Heart left ventricle (tissue), 16 donors: ENCODE measurements around the gene CLIP2. TPM values are rescaled to one million over a fixed set of nuclear protein-coding genes. Genes with fewer than 3 reads are reported as not detected.
"Not testable (repeated sequence)": the region's sequence is repeated elsewhere in the genome, so short reads cannot be mapped to it uniquely, and the experiment has no call there.

Experiments
- ATAC-seq, 4 donors: fragments of 200-7000 bp; cut with Tn5 transposase; one replicate each; pipeline ENCODE4 v1.9.1; 2020 to 2022; ENCODE audit warnings: moderate library complexity in 4 of 4, mild to moderate bottlenecking in 3 of 4, moderate number of reproducible peaks in 1 of 4
- DNase-seq, 5 donors: peaks; one replicate each; pipeline ENCODE4 v3.0.0-alpha.2; 2020
- H3K27ac ChIP-seq, 12 donors: fragments of 200-600 bp; sonication (generic) in 4 of 12; one replicate each; pipeline versions ENCODE4 v1.5.0 to v1.8.0; 2016 to 2022; ENCODE audit warnings: mild to moderate bottlenecking in 2 of 12
- H3K27me3 ChIP-seq, 9 donors: fragments of 200-600 bp; sonication (generic) in 2 of 9; one replicate each; pipeline versions ENCODE4 v1.5.1 to v1.8.0; 2016 to 2022; ENCODE audit warnings: mild to moderate bottlenecking in 3 of 9
- H3K36me3 ChIP-seq, 9 donors: fragments of 200-600 bp; sonication (generic) in 2 of 9; one replicate each; pipeline versions ENCODE4 v1.5.0 to v1.8.0; 2018 to 2022; ENCODE audit warnings: mild to moderate bottlenecking in 2 of 9
- H3K4me1 ChIP-seq, 12 donors: fragments of 200-600 bp; sonication (generic) in 4 of 12; one replicate each; pipeline versions ENCODE4 v1.5.0 to v1.8.0; 2016 to 2022; ENCODE audit warnings: mild to moderate bottlenecking in 3 of 12
- H3K4me3 ChIP-seq, 12 donors: fragments of 200-600 bp; sonication (generic) in 4 of 12; one replicate each; pipeline versions ENCODE4 v1.5.0 to v1.8.0; 2017 to 2022; ENCODE audit warnings: mild to moderate bottlenecking in 9 of 12, moderate library complexity in 4 of 12
- H3K9me3 ChIP-seq, 12 donors: fragments of 200-600 bp; sonication (generic) in 4 of 12; one replicate each; pipeline versions ENCODE4 v1.5.0 to v1.8.0; 2016 to 2022; ENCODE audit warnings: mild to moderate bottlenecking in 1 of 12
- POLR2A ChIP-seq, 2 donors: fragments of 450-650 bp; IDR thresholded peaks; one replicate each; pipeline ENCODE4 v1.6.1; 2017; ENCODE audit warnings: antibody characterized with exemption in 2 of 2, mild to moderate bottlenecking in 2 of 2, moderate library complexity in 2 of 2
- WGBS, 4 donors: extraction: QIAGEN DNeasy Blood & Tissue Kit in 2 of 4; methylation state at CpG; one replicate each; pipeline versions ENCODE4 v1.1.5 to v1.1.7; 2013 to 2018; 5-methylcytosine and 5-hydroxymethylcytosine counted together
- intact Hi-C, 10 donors: fragments of 100-400 bp; cut with DNase I; formaldehyde crosslinking; loops; one replicate each; pipeline versions ENCODE4 v1.11.1 to v1.14.2; 2022
- polyA plus RNA-seq, 2 donors: library from polyadenylated mRNA; stranded (reverse); fragments of 200-250 nt; gene quantifications; one replicate each; pipeline ENCODE4 v1.2.3, GENCODE V29; 2013
- total RNA-seq, 9 donors: library from RNA; depleted of rRNA in 2 of 9; stranded (reverse); fragments of >200 nt in 2 of 9; fragmentation: NEBNext Ultra II Directional in 3 of 9; extraction: Animal tissue kit (Norgen Biotek cat#: 25700) in 3 of 9; gene quantifications; one replicate each; pipeline versions ENCODE4 v1.1.0 to v1.2.4, GENCODE V29; 2016 to 2023
- TF ChIP-seq, protein P1 (sequence below), 12 donors: fragments of 200-600 bp; sonication (generic) in 4 of 12; IDR thresholded peaks; one replicate each; pipeline versions ENCODE4 v1.5.0 to v1.8.0; 2018 to 2022; ENCODE audit warnings: antibody characterized with exemption in 12 of 12, mild to moderate bottlenecking in 5 of 12
- donor health status: ischemic (EF 13 %, LVEDD 7.1; RV severe dilation, severe dysfunction).
- donor health status: healthy with polysubstance abuse.
- donor health status: DM: no; HTN: yes; CAD: no.
- donor health status: DM: no; HTN: no; CAD: no.
- donor health status: ischemic (EF 25% LVEDD 6.9; RV normal size, moderate dysfunction).
- donor health status: ischemic (EF 25% LVEDD 5.7; RV mildly dilated, moderate dysfunction).
- donor health status: healthy.
- donor health status: DM: yes; HTN: yes; CAD: no.
- donor health status: ischemic (EF 35%, LVEDD 5.7; RV mildly dilated, moderate dysfunction).
- donor health status: nonischemic (EF 11% LVEDD 7.7; RV severe dilation, severe dysfunction).
- donor health status: DM: yes; HTN: yes; CAD: no.
- donor health status: PGD.
- donor health status: ischemic (EF 29% LVEDD 5.4; RV normal size, mild dysfunction).
- donor health status: nonischemic (EF 23%, LVEDD 6.1; RV moderate dilation, normal function).

Gene CLIP2
- total and polyA plus RNA-seq, 11 donors, result 4.2 to 17.7 (median 9.0) TPM

DNA sequence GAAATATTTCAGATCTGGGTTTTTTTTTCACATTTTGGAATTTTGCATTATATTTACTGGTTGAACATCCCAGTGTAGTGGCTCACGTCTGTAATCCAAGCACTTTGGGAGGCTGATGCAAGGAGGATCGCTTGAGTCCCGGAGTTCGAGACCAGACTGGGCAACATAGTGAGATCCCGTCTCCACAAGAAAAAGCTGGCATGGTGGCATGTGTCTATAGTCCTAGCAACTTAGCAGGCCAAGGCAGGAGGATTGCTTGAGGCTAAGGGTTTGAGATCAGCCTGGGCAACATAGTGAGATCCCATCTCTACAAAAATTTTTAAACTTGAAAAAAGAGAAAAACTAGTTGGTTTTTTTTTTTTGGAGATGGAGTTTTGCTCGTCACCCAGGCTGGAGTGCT is 41.1 kb upstream of the CLIP2 start:
- no peak overlapping the region for H3K27ac ChIP-seq
- DNase-seq (no peak), ATAC-seq (no peak)
- TF ChIP-seq, protein P1, sequence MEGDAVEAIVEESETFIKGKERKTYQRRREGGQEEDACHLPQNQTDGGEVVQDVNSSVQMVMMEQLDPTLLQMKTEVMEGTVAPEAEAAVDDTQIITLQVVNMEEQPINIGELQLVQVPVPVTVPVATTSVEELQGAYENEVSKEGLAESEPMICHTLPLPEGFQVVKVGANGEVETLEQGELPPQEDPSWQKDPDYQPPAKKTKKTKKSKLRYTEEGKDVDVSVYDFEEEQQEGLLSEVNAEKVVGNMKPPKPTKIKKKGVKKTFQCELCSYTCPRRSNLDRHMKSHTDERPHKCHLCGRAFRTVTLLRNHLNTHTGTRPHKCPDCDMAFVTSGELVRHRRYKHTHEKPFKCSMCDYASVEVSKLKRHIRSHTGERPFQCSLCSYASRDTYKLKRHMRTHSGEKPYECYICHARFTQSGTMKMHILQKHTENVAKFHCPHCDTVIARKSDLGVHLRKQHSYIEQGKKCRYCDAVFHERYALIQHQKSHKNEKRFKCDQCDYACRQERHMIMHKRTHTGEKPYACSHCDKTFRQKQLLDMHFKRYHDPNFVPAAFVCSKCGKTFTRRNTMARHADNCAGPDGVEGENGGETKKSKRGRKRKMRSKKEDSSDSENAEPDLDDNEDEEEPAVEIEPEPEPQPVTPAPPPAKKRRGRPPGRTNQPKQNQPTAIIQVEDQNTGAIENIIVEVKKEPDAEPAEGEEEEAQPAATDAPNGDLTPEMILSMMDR (IDR thresholded peaks at IDR 0.05), result no peak
- no peaks in the 10 kb centered on the region for H3K9me3 ChIP-seq
- H3K4me1 ChIP-seq, result peaks cover 0 to 5% (median under 1%) of the 10 kb centered on the region in 12 donors
- no peaks in the 10 kb centered on the region for H3K27me3 ChIP-seq
- WGBS, 4 donors, result 91 to 98% (median 96%) methylated on average over 6 of the region's 6 CpGs
- intact Hi-C loops, result no loop called here
- H3K36me3 ChIP-seq, result peaks cover 0 to 83% (median 79%) of the 10 kb centered on the region in 9 donors
- H3K4me3 ChIP-seq, result no peak overlapping the region

DNA sequence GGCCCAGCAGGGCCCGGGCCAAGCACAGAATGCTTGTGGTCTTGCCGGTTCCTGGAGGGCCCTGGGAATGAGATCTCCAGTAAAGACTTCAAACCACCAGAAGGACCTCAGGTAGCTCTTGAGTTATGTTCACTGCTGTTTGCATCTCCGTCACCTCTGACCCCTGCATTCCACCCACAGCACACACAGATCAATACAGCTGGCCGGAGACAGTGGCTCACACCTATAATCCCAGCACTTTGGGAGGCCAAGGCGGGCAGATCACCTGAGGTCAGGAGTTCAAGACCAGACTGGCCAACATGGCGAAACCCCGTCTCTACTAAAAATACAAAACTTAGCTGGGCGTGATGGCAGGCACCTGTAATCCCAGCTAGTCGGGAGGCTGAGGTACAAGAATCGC is 40.1 kb upstream of the CLIP2 start:
- WGBS, 4 donors, result 96 to 98% (median 96%) methylated on average over 10 of the region's 10 CpGs
- H3K27ac ChIP-seq, ATAC-seq, intact Hi-C loops, H3K9me3 ChIP-seq, DNase-seq, H3K4me3 ChIP-seq, H3K27me3 ChIP-seq: not testable (repeated sequence)
- Histone ChIP-seq H3K36me3 (peaks cover 0 to 74% (median 70%) of the 10 kb centered on the region in 9 donors), H3K4me1 (peaks cover 0 to 12% (median 7%) of the 10 kb centered on the region in 12 donors)

DNA sequence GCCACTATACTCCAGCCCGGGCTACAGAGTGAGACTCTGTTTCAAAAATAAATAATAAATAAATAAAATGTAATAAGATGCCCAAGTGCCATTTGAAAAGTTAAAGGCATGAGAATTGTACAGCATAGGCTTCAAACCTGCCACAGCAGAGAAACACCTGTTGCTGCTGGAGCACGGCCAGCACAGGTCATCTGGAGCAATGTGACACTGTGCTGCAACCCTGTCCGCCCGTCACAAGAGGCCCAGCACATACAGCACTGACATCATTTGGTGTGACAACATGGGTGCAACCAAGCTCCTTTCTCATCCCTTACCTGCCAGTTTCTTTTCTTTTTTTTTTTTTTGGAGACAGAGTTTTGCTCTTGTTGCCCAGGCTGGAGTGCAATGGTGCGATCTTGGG is 36.3 kb upstream of the CLIP2 start:
- no peaks in the 10 kb centered on the region for H3K27me3 ChIP-seq
- TF ChIP-seq, protein P1 (IDR thresholded peaks at IDR 0.05), result no peak
- TF ChIP-seq POLR2A (IDR thresholded peaks at IDR 0.05), result no peak
- no peaks in the 10 kb centered on the region for H3K9me3 ChIP-seq
- peak overlapping the region in 1 of 12 donors; percentile 98 for H3K4me3 ChIP-seq
- no peak overlapping the region for H3K27ac ChIP-seq
- 78 to 88% (median 84%) methylated on average over 5 of the region's 5 CpGs for WGBS, 4 donors
- ATAC-seq (no peak), DNase-seq (no peak)
- H3K4me1 ChIP-seq, result peaks cover 0 to 38% (median 24%) of the 10 kb centered on the region in 12 donors
- intact Hi-C loops, result loop anchor here in 5 of 10 donors (5.0 to 10.0 kb wide), 3 partner anchors 34 to 142 kb away; partner anchors contain the start of gene CLIP2 (in 2 of the 5)
- peaks cover 0 to 37% (median 35%) of the 10 kb centered on the region in 9 donors for H3K36me3 ChIP-seq

DNA sequence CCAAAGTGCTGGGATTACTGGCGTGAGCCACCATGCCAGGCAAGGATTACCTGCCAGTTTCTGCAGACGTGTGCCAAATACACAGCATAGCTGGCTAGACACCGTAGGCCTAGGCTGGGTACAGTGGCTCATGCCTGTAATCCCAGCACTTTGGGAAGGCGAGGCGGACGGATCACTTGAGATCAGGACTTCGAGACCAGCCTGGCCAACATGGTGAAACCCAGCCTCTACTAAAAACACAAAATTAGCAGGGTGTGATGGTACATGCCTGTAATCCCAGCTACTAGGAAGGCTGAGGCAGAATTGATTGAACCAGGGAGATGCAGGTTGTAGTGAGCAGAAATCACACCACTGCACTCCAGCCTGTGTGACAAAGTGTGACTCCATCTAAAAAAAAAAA is 35.9 kb upstream of the CLIP2 start:
- H3K27ac ChIP-seq, result peak overlapping the region in 2 of 12 donors; percentile 93 to 97

More for the DNA sequence above, 35.9 kb upstream of the CLIP2 start:
- WGBS, 4 donors, result 74 to 79% (median 76%) methylated on average over 7 of the region's 7 CpGs
- peak overlapping the region in 9 of 12 donors; percentile 64 to 98 (median 75) for H3K4me3 ChIP-seq
- H3K36me3 ChIP-seq, result peaks cover 0 to 33% (median 31%) of the 10 kb centered on the region in 9 donors
- no peaks in the 10 kb centered on the region for H3K27me3 ChIP-seq
- DNase-seq (no peak), ATAC-seq (no peak)
- TF ChIP-seq POLR2A (IDR thresholded peaks at IDR 0.05), result no peak
- TF ChIP-seq, protein P1 (IDR thresholded peaks at IDR 0.05), result no peak
- H3K4me1 ChIP-seq, result peaks cover 0 to 38% (median 24%) of the 10 kb centered on the region in 12 donors
- no peaks in the 10 kb centered on the region for H3K9me3 ChIP-seq
- intact Hi-C loops, result loop anchor here in 5 of 10 donors (5.0 to 10.0 kb wide), 3 partner anchors 34 to 141 kb away; partner anchors contain the start of gene CLIP2 (in 2 of the 5)
